Vagina (tissue), 2 donors: ENCODE measurements around the gene HECW1. TPM values are rescaled to one million over a fixed set of nuclear protein-coding genes. Genes with fewer than 3 reads are reported as not detected.

Experiments used
- DNase-seq, 2 donors: peaks; one replicate each; pipeline ENCODE4 v3.0.0-alpha.2; 2017; ENCODE audit errors: extremely low spot score in 2 of 2
- H3K27ac ChIP-seq: fragments of 200-600 bp; sonication (generic); one replicate; pipeline ENCODE4 v1.5.1; 2019
- H3K27me3 ChIP-seq: fragments of 200-600 bp; sonication (generic); one replicate; pipeline ENCODE4 v1.5.1; 2019
- H3K36me3 ChIP-seq, 2 donors: fragments of 200-600 bp; sonication (generic); one replicate each; pipeline ENCODE4 v1.5.1; 2017 to 2019
- H3K4me1 ChIP-seq: fragments of 200-600 bp; sonication (generic); one replicate; pipeline ENCODE4 v1.5.1; 2019
- H3K4me3 ChIP-seq, 2 donors: fragments of 200-600 bp; sonication (generic); 1 replicate in 1 of 2; 2 replicates in 1 of 2; pipeline ENCODE4 v1.5.1; 2016 to 2019
- H3K9me3 ChIP-seq: fragments of 200-600 bp; sonication (generic); one replicate; pipeline ENCODE4 v1.5.1; 2019
- CTCF ChIP-seq, 3 experiments: fragments of 450-650 bp in 2 of 3; fragments of 200-600 bp in 1 of 3; sonication (generic) in 1 of 3; IDR thresholded peaks; one replicate each; pipeline ENCODE4 v1.5.1; 2017 to 2019; ENCODE audit warnings: antibody characterized with exemption in 3 of 3, mild to moderate bottlenecking in 2 of 3, moderate library complexity in 2 of 3
- POLR2A ChIP-seq, 2 donors: fragments of 450-650 bp; IDR thresholded peaks; one replicate each; pipeline ENCODE4 v1.6.1; 2017; ENCODE audit warnings: antibody characterized with exemption in 2 of 2, mild to moderate bottlenecking in 2 of 2, moderate library complexity in 2 of 2
- POLR2AphosphoS5 ChIP-seq, 2 donors: sonication (generic); formaldehyde crosslinking; IDR thresholded peaks; one replicate each; pipeline ENCODE4 v1.9.0; 2017; ENCODE audit warnings: antibody characterized with exemption in 2 of 2, mild to moderate bottlenecking in 2 of 2, low read depth in 1 of 2; ENCODE audit not compliant: insufficient read depth in 1 of 2
- intact Hi-C: fragments of 100-400 bp; cut with DNase I; formaldehyde crosslinking; loops from one replicate; pipeline ENCODE4 v1.15.1; 2023
- total RNA-seq: library from RNA; depleted of rRNA; stranded (reverse); fragments of >200 nt; gene quantifications from one replicate; pipeline ENCODE4 v1.2.3, GENCODE V29; 2016

Gene HECW1
- total RNA-seq, 1 donor from 2014 or later, result 2.5 TPM

GRCh38 chr7:43462836-43463235, 350.4 kb downstream of the HECW1 start:
- H3K27ac ChIP-seq, result no peak overlapping the region
- TF ChIP-seq CTCF (IDR thresholded peaks at IDR 0.05) (no peak), POLR2A (IDR thresholded peaks at IDR 0.05) (no peak), POLR2AphosphoS5 (IDR thresholded peaks at IDR 0.05; ENCODE audit: insufficient read depth in 1 of 2, low read depth in 1 of 2) (no peak)
- H3K9me3 ChIP-seq, result no peaks in the 10 kb centered on the region
- H3K4me3 ChIP-seq, result no peak overlapping the region
- peaks cover 15% of the 10 kb centered on the region for H3K4me1 ChIP-seq
- H3K36me3 ChIP-seq, result no peaks in the 10 kb centered on the region
- intact Hi-C loops, result no loop called here
- H3K27me3 ChIP-seq, result no peaks in the 10 kb centered on the region
- no peak for DNase-seq

GRCh38 chr7:43463401-43463980, 351.0 kb downstream of the HECW1 start:
- Histone ChIP-seq H3K36me3 (no peaks in the 10 kb centered on the region), H3K27ac (no peak overlapping the region), H3K4me3 (no peak overlapping the region), H3K4me1 (peaks cover 15% of the 10 kb centered on the region), H3K9me3 (no peaks in the 10 kb centered on the region), H3K27me3 (no peaks in the 10 kb centered on the region)
- TF ChIP-seq POLR2AphosphoS5 (IDR thresholded peaks at IDR 0.05; ENCODE audit: insufficient read depth in 1 of 2, low read depth in 1 of 2), result no peak
- no peak for TF ChIP-seq CTCF (IDR thresholded peaks at IDR 0.05)
- TF ChIP-seq POLR2A (IDR thresholded peaks at IDR 0.05), result no peak
- no peak for DNase-seq
- intact Hi-C loops, result no loop called here

- Histone ChIP-seq H3K4me3 (no peak overlapping the region), H3K4me1 (peaks cover 15% of the 10 kb centered on the region), H3K9me3 (no peaks in the 10 kb centered on the region), H3K36me3 (no peaks in the 10 kb centered on the region), H3K27me3 (no peaks in the 10 kb centered on the region), H3K27ac (no peak overlapping the region)
- TF ChIP-seq CTCF (IDR thresholded peaks at IDR 0.05) (no peak), POLR2AphosphoS5 (IDR thresholded peaks at IDR 0.05; ENCODE audit: insufficient read depth in 1 of 2, low read depth in 1 of 2) (no peak), POLR2A (IDR thresholded peaks at IDR 0.05) (no peak)
- DNase-seq, result no peak
- intact Hi-C loops, result no loop called here
Observed at GRCh38 chr7:43465581-43466554, 353.4 kb downstream of the HECW1 start.

- H3K4me3 ChIP-seq, result no peak overlapping the region
- intact Hi-C loops, result no loop called here
- no peaks in the 10 kb centered on the region for H3K9me3 ChIP-seq
- no peak for DNase-seq
- TF ChIP-seq CTCF (IDR thresholded peaks at IDR 0.05) (no peak), POLR2AphosphoS5 (IDR thresholded peaks at IDR 0.05; ENCODE audit: insufficient read depth in 1 of 2, low read depth in 1 of 2) (no peak), POLR2A (IDR thresholded peaks at IDR 0.05) (no peak)
- peaks cover 14% of the 10 kb centered on the region for H3K4me1 ChIP-seq
- no peaks in the 10 kb centered on the region for H3K27me3 ChIP-seq
- H3K36me3 ChIP-seq, result no peaks in the 10 kb centered on the region
- H3K27ac ChIP-seq, result no peak overlapping the region
Observed at GRCh38 chr7:43467406-43467805, 355.0 kb downstream of the HECW1 start.

- no peaks in the 10 kb centered on the region for H3K36me3 ChIP-seq
- no peak for DNase-seq
- no peak for TF ChIP-seq POLR2AphosphoS5 (IDR thresholded peaks at IDR 0.05; ENCODE audit: insufficient read depth in 1 of 2, low read depth in 1 of 2)
- no peak for TF ChIP-seq POLR2A (IDR thresholded peaks at IDR 0.05)
- TF ChIP-seq CTCF (IDR thresholded peaks at IDR 0.05), result no peak
- H3K4me3 ChIP-seq, result no peak overlapping the region
- no peak overlapping the region for H3K27ac ChIP-seq
- H3K4me1 ChIP-seq, result peaks cover 9% of the 10 kb centered on the region
- intact Hi-C loops, result no loop called here
- no peaks in the 10 kb centered on the region for H3K27me3 ChIP-seq
- no peaks in the 10 kb centered on the region for H3K9me3 ChIP-seq
Observed at GRCh38 chr7:43467846-43468245, 355.4 kb downstream of the HECW1 start.
